PC-3 (cell line): ENCODE data around the gene BEGAIN. TPM values are rescaled to one million over a fixed set of nuclear protein-coding genes. Genes with fewer than 3 reads are reported as not detected.

Experiments
- ATAC-seq: fragments of 200-7000 bp; cut with Tn5 transposase; 2 replicates; pipeline ENCODE4 v1.9.1; 2020; ENCODE audit warnings: mild to moderate bottlenecking, moderate library complexity
- BruUV-seq: library from RNA; stranded (reverse); fragments of 400-500 nt; replicated peaks from 2 replicates; lab custom pipeline; 2021; lab: Mats Ljungman, UMichigan
- CTCF ChIA-PET: fragments of 300-600 bp; sonication (Branson Sonifier 250); formaldehyde crosslinking; loops from one replicate; lab custom pipeline; 2022; ENCODE audit warnings: antibody characterized with exemption; lab: Charles Lee
- POLR2A ChIA-PET: fragments of 300-600 bp; sonication (Branson Sonifier 250); formaldehyde crosslinking; loops from one replicate; lab custom pipeline; 2022; ENCODE audit warnings: antibody characterized with exemption; ENCODE audit not compliant: unreplicated experiment; lab: Charles Lee
- DNase-seq: peaks from one replicate; pipeline ENCODE4 v3.0.0-alpha.2; 2015
- H2AFZ ChIP-seq: fragments of 300-600 bp; sonication (generic); 2 replicates; pipeline ENCODE4 v1.6.0; 2016; ENCODE audit warnings: antibody characterized with exemption, low read length
- H3F3A ChIP-seq: fragments of 300-600 bp; sonication (generic); one replicate; pipeline ENCODE4 v1.6.0; 2017; ENCODE audit warnings: antibody characterized with exemption, low read length, control low read depth, mild to moderate bottlenecking; ENCODE audit not compliant: unreplicated experiment
- H3K27ac ChIP-seq: fragments of 300-600 bp; sonication (generic); 2 replicates; pipeline ENCODE4 v1.5.1; 2016; ENCODE audit warnings: mild to moderate bottlenecking, low read length
- H3K27me3 ChIP-seq: fragments of 300-600 bp; sonication (generic); 2 replicates; pipeline ENCODE4 v1.6.1; 2016; ENCODE audit warnings: low read length, mixed read lengths
- H3K36me3 ChIP-seq: fragments of 300-600 bp; sonication (generic); 2 replicates; pipeline ENCODE4 v1.6.1; 2016; ENCODE audit warnings: low read depth, mixed run types, low read length, mixed read lengths
- H3K4me1 ChIP-seq: fragments of 300-600 bp; sonication (generic); 2 replicates; pipeline ENCODE4 v1.5.1; 2016; ENCODE audit warnings: low read length; ENCODE audit not compliant: insufficient read depth
- H3K4me2 ChIP-seq: fragments of 300-600 bp; sonication (generic); 2 replicates; pipeline ENCODE4 v1.6.0; 2016; ENCODE audit warnings: low read length
- H3K4me3 ChIP-seq: fragments of 300-600 bp; sonication (generic); 2 replicates; pipeline ENCODE4 v1.5.1; 2016; ENCODE audit warnings: mild to moderate bottlenecking, low read length, mixed read lengths
- H3K79me2 ChIP-seq: fragments of 300-600 bp; sonication (generic); 2 replicates; pipeline ENCODE4 v1.6.1; 2017; ENCODE audit warnings: low read length, mixed read lengths
- H3K9ac ChIP-seq: fragments of 300-600 bp; sonication (generic); 2 replicates; pipeline ENCODE4 v1.6.0; 2016; ENCODE audit warnings: mild to moderate bottlenecking, low read length
- H3K9me2 ChIP-seq: fragments of 300-600 bp; sonication (generic); replicated peaks from 2 replicates; pipeline ENCODE4 v1.6.1; 2016; ENCODE audit warnings: mixed run types, low read length, mixed read lengths
- H3K9me3 ChIP-seq: fragments of 300-600 bp; sonication (generic); 2 replicates; pipeline ENCODE4 v1.6.1; 2016; ENCODE audit warnings: low read length, mixed read lengths
- H4K20me1 ChIP-seq: fragments of 300-600 bp; sonication (generic); 2 replicates; pipeline ENCODE4 v1.6.1; 2016; ENCODE audit warnings: low read length, mixed read lengths
- EZH2 ChIP-seq: fragments of 300-600 bp; sonication (generic); IDR thresholded peaks from one replicate; pipeline ENCODE4 v1.6.1; 2017; ENCODE audit warnings: antibody characterized with exemption, mild to moderate bottlenecking, low read length; ENCODE audit not compliant: unreplicated experiment
- EZH2phosphoT487 ChIP-seq: fragments of 300-600 bp; sonication (generic); IDR thresholded peaks from 2 replicates; pipeline ENCODE4 v1.6.1; 2018; ENCODE audit warnings: mild to moderate bottlenecking, antibody characterized with exemption, low read length, borderline replicate concordance
- intact Hi-C: fragments of 100-400 bp; cut with micrococcal nuclease; formaldehyde crosslinking; loops from 2 replicates; pipeline ENCODE4 v1.9.0; 2023
- total RNA-seq: library from RNA; depleted of rRNA; stranded (reverse); fragments of >200 nt; gene quantifications from 2 replicates; pipeline ENCODE4 v1.2.3, GENCODE V29; 2014
- TF ChIP-seq, protein P1 (sequence below): fragments of 300-600 bp; sonication (generic); conservative IDR thresholded peaks from 2 replicates; pipeline ENCODE4 v1.5.1; 2017; ENCODE audit warnings: antibody characterized with exemption, low read depth, mild to moderate bottlenecking, low read length

BEGAIN gene
- total RNA-seq, 1 experiment from 2014 or later: 3.8 TPM

DNA sequence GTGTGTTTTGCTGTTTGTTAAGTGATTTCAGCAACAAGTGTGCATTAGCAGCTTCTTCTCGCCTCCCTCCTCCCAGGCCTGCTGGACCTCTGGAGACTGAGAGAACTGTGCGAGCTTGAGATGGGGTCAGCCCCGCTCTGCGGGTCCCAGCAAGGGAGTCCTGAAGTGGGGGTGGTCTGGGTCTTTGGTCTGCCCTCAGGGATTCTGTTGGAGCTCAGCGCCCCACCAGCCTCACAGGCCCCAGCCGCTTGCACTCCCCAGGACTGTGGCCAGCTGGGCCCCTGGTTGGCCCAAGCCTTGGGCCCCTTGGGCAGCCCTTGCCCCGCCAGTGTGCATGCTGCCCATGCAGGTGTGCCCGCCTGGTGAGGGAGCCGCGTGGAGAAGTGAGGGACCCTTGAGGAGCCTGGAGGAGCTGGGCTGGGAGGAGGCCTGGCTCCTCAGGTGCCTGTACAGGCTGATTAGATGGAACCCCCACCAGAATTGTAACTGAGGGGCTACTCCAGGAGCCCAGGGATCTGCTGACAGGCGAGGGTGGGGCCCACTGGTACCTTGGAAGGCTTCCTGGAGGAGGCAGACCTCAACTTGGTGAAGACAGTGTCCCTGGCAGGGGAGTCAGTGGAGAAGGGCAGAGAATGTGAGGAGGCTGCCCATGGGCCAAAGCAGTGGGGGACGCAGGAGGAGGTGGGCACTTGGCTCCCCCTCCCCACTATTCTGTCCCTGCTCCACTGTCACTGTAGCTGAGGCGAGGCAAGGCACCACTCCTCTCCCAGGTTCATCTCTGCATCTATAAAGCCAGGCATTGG, 56.7 kb downstream of the BEGAIN start:
- Histone ChIP-seq H3K9ac (no peak overlapping the region), H3K27ac (no peak overlapping the region), H3K4me2 (no peak overlapping the region), H3K36me3 (no peaks in the 10 kb centered on the region), H3K4me1 (peaks cover 11% of the 10 kb centered on the region; the same call in 1 of the 2 replicates), H3K27me3 (no peaks in the 10 kb centered on the region), H3K79me2 (no peaks in the 10 kb centered on the region), H3K9me3 (no peaks in the 10 kb centered on the region), H4K20me1 (no peaks in the 10 kb centered on the region), H2AFZ (no peak overlapping the region), H3K9me2 (no peaks in the 10 kb centered on the region), H3F3A (no peaks in the 10 kb centered on the region), H3K4me3 (no peak overlapping the region)
- intact Hi-C loops: no loop called here
- TF ChIP-seq, protein P1, sequence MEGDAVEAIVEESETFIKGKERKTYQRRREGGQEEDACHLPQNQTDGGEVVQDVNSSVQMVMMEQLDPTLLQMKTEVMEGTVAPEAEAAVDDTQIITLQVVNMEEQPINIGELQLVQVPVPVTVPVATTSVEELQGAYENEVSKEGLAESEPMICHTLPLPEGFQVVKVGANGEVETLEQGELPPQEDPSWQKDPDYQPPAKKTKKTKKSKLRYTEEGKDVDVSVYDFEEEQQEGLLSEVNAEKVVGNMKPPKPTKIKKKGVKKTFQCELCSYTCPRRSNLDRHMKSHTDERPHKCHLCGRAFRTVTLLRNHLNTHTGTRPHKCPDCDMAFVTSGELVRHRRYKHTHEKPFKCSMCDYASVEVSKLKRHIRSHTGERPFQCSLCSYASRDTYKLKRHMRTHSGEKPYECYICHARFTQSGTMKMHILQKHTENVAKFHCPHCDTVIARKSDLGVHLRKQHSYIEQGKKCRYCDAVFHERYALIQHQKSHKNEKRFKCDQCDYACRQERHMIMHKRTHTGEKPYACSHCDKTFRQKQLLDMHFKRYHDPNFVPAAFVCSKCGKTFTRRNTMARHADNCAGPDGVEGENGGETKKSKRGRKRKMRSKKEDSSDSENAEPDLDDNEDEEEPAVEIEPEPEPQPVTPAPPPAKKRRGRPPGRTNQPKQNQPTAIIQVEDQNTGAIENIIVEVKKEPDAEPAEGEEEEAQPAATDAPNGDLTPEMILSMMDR: no peak
- no peak for TF ChIP-seq EZH2phosphoT487
- DNase-seq: no peak
- CTCF ChIA-PET: interaction anchor here (0.6 kb wide), 1 partner anchor 13 kb away, joined by 3 read pairs; no protein-coding TSS in a partner anchor
- BruUV-seq: no TSS peak
- POLR2A ChIA-PET: no interaction called here
- no peak for ATAC-seq

DNA sequence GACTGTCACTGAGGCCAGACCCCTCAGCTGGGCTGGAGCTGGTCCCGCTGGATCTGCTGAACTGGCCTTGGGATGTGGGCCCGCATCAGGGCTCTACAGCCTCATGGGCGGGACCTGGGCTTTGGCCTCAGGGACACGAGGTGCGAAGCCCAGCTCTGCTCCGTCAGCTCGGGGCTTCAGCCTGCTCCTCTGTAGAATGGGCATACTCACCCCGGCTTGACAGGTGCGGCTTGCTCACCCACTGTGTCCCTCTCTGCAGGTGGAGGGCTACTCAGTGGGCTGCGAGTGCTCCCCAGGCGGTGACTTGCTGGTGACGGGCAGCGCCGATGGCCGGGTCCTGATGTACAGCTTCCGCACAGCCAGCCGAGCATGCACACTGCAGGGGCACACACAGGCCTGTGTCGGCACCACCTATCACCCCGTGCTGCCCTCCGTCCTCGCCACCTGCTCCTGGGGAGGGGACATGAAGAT, 57.6 kb downstream of the BEGAIN start:
- Histone ChIP-seq H2AFZ (no peak overlapping the region), H3K4me2 (no peak overlapping the region), H3K36me3 (no peaks in the 10 kb centered on the region), H3F3A (no peaks in the 10 kb centered on the region), H3K9me2 (no peaks in the 10 kb centered on the region), H3K9ac (no peak overlapping the region), H3K79me2 (no peaks in the 10 kb centered on the region), H3K27me3 (no peaks in the 10 kb centered on the region), H3K9me3 (no peaks in the 10 kb centered on the region), H3K4me3 (no peak overlapping the region), H3K4me1 (peaks cover 11% of the 10 kb centered on the region; the same call in 1 of the 2 replicates), H4K20me1 (no peaks in the 10 kb centered on the region), H3K27ac (no peak overlapping the region)
- CTCF ChIA-PET: no interaction called here
- BruUV-seq: no TSS peak
- POLR2A ChIA-PET: no interaction called here
- intact Hi-C loops: no loop called here
- DNase-seq (no peak), ATAC-seq (no peak)
- TF ChIP-seq EZH2 (no peak), EZH2phosphoT487 (no peak)
- TF ChIP-seq, protein P1: no peak
